GM21737 (cell line): ENCODE results near the gene ALPK3.

Experiments
- ATAC-seq: cut with Tn5 transposase; IDR thresholded peaks from one replicate; pipeline ENCODE4 v1.9.1; 2021; ENCODE audit warnings: mild to moderate bottlenecking, moderate library complexity; ENCODE audit not compliant: unreplicated experiment

Gene ALPK3

DNA sequence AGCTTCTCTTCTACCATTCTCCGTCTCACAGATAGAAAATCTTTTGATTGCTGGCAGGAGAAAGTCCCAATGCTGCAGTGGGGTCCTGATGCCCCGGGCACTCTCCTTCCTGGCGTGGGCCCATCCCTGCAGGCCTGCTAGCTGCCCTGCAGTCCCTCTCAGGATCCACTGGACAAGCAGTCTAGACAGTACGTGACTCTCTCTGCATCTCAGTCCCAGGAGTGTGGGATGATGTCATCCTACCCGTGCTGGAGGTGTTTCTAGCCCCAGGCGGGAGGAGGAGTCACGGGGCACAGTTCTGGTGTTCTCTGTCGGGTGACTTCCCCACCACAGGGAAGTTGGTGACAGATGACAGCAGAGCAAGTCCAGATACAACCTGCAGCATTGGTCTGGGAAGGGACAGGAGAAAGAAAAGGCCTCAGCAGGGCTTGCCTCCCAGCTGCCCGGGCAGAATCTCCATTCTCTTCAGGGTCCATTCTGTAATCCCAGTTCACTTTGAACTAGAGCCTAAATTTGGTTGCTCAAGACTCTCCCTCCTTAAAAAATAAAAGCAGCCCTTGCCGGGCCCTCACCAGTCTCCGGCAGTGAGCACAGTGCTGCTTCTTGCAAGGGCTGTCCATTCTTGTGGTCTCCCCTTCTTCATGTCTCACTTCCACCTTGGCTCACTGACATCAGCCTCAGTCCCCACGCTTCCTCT, 97.9 kb downstream of the ALPK3 start:
- ATAC-seq: peak; percentile 98

DNA sequence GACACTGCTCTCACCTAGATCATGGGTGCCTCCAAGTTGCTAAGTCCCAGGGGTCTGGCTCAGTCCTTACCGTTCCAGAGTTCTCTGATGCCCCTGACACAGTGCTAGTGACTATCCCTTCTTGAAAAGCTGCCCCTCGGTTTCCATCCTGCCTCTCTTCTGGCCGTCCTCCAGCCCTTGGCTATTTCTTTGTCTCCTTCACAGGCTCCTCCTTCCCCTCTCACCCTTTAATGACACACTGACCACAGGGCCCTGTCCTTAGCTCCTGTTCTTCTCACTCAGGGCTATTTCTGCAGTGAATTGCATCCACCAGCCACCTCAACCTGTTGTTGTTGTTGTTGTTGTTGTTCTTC, 98.4 kb downstream of the ALPK3 start:
- no peak for ATAC-seq

DNA sequence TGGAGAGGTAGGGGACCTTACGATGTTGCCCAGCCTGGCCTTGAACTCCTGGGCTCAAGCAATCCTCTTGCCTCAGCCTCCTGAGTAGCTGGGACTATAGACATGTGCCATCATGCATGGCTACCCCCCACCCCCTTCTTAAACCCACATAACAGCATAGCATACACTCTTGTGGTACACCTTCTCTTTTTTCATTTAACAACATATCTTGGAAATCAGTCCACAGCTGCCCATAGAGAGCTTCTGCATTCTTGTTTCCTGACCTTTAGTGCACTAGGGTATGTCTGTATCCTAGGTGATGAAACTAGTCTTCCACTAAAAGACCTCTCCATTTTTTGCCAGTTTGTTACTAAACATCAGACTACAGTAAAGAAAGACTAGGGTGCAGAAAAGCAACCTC, 100.3 kb downstream of the ALPK3 start:
- ATAC-seq: no peak

DNA sequence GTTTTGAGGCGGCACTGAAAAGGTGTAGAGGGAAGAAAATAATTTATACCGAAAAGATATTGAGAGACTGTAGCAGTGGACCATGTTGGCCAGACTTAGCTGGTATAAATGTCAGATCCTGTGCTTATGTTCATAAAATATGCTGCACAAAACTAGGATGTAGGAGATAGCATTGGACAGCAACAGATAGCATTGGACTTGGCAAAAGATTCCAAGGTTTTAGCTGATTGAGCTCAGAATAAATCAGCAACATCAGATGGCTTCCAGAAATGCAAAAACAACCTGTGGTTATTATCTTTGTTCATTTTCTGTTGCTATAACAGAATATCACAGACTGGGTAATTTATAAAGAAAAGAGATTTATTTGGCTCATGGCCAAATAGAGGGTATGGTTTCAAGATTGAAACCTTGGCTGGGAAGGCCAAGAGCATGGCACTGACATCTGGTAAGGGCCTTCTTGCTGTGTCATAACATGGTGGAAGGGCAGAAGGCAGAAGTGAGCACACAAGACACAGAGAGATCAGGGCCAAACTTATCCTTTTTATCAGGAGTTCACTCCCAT, 102.0 kb downstream of the ALPK3 start:
- ATAC-seq: no peak

DNA sequence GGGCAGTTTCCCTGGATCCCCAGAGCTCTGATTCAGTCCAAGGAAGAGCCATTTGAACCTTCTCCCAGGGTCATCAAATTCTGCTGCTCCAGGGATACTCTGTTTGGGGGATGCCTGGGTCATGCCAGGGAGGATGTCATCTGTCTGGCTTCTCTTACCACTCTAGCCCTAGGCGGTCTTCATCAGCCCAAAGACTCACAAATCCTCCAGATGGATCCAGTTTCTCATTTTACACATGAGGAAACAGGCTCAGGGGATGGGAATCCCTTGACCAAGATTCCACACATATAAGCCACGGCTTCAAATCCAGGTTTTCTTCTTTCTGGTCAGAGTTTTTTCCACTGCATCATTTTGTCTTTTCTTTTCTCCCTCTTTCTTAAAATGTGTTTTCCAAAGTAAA, 104.0 kb downstream of the ALPK3 start:
- no peak for ATAC-seq

DNA sequence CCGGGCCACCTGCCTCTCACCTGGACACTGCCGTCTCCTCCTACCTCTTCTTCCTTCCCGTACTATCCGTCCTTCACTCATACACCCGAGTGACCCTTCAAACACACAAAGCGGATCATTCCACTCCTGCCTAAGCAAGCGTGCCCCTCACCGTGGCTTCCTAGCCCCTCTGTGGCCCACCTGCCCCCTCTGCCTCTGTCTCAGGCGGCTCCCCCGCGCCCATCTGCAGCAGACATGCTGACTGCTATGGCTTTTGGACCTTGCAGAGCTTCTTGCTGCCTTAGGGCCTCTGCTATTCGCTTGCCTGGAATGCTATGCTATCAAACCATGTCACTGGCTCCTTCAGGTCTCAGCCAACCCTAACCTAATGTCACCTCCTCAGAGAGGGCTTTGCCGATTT, 105.4 kb downstream of the ALPK3 start:
- no peak for ATAC-seq
